AG08395 (cell line): ENCODE measurements around the gene GBX1.

Experiments
- DNase-seq: peaks from one replicate; pipeline ENCODE4 v3.0.0; 2012; ENCODE audit warnings: mixed read lengths, low spot score

GBX1 gene

DNA sequence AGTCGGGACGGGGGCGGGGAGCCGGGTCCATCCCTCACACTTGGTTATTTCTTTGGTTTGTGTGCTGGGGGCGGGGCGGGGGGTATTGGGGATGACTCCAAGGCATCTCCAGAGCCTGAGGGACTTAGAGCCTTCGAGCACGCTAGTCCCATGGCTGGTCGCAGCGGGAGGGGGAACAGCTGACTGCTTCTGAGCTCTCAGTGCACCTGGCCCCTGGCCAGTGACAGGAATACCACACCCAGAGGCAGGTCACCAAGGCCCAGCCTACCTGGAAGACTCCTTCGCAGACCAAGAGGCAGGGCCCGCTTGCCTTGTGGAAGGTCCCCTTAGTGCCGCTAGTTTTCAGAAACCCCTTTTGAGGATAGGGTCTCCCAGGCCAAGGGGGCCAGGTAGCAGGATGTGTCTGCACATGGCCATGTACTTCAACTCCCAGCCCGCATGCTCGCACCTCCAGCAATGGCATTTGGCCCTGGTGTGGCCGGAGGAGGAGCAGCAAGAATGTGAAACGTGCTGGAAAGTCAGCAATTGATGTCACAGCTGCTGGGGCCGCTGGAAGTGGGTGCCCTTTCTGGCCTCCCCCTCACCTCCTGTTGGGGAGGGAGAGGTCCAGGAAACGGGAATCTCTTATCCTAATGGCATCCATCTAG, 40.9 kb downstream of the GBX1 start:
- no peak for DNase-seq

DNA sequence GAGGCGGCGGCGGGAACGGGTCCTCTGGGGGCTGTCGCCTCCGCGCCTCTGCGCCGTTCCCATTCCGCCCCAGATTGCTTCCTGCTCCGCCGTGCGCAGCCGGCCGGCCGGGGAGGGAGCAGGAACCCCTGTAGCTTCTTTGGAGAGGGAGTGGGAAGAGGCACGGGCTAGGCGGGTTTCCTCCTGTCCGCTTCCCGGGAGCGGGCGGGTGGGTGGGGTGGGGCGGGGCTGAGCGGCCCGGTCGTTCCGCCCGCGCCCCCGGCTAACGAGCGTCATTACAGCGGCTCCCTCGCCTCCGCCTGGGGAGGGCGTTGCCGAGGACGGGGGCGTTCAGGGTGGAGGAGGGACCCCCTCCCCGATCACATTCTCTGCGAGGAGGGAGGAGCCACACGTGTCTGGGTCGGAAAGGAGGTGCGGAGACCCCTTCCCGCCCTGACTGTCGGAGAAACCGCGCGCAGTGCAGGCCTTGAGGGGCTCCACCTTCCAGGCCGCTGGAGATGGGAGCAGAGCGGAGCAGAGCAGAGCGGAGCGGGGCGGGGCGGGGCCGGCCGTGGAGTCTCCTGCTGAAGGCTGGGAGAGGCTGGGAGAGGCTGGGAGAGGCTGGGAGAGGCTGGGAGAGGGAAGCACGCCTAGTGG, 41.5 kb downstream of the GBX1 start:
- DNase-seq, result peak; percentile 40

DNA sequence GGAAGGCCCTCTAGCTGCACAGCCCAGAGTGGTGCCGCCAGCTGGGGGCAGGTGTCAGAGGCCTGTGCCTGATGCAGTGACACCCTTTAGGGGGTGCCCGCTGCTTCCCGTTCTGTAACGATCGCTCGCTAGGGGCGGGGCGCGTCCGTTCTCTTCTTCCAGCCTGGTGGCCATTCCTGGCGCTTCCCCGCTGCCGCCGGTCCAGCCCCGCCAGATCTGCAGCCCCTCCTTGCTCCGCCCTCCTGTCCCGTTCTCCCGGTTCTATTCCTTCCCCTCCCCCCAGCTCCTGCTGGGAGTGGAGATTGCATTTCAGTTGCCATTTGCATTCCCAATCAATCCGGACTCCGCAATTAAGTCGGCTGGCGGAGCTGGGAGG, 42.0 kb downstream of the GBX1 start:
- DNase-seq, result peak; percentile 34

DNA sequence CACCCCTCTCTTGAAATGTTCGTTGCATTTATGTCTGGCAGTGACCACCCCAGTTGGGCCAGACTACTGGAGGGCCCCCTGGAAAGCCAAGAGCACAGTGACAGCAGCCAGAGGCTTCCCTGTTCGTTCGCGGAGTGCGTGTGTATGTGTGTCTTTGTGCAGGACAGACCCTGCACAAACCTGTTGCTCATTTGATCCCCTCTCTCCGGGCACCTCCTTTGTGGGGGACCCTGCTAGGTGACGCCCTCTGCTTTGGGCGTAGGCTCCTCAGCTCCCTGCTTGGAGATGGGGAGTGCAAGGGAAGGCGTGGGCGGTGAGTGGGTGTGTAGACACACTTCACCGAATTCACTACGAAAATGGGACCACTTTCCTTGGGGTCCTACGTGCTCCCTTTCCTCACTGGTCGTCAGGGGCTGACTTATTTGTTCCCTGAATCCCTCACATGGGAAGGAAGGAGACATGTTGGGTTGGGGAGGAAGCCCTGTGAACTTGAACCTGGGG, 42.5 kb downstream of the GBX1 start:
- no peak for DNase-seq

DNA sequence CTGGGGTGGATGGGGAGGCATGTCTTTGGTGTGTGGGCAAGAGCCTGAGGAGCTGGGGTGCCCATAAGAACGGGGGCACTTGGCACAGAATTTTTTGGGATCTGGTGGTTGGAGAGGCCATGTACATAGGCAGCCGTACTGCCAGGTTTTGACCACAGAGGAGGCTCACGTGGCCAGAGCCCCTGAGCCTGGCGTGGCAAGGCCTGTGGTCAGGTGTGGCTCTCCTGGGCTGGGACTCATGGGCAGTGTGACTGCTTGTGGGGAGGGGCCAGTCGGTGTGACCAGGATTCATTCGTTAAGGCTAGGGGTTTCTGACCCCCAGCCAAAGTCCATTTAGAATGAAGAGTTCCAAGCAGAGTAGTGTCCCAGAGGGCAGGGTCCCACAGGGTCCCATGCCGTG, 43.0 kb downstream of the GBX1 start:
- DNase-seq, result no peak

DNA sequence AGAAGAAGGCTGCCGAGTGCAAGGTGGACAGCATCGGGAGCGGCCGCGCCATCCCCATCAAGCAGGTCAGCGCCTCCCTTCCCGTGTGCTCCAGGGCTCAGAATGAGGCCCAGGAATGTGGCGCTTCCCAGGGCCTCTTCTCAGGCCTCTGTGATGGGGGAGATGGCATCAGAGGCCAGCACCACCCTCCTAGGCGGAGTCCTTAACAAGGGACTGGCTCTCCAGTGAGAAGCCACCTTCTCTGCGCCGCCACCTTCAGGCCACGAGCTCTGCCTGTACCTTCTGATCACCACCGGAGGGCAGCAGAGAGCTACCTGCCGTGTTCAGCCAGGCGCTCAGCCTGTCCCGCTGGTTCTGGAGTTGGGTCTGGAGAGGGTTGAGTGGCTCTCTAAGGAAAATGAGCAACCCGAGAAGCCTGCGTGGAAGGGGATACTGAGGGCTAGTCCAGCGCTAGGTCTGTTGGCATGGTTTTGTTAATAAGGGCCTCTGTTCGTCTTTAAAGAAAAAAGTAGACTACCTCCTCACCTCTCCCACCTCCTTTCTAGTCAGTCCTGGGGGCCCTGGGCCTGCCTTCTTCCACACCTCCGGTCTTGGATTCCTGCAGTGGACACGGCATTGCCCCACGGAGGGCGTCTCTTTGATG, 43.6 kb downstream of the GBX1 start:
- DNase-seq, result peak; percentile 95

DNA sequence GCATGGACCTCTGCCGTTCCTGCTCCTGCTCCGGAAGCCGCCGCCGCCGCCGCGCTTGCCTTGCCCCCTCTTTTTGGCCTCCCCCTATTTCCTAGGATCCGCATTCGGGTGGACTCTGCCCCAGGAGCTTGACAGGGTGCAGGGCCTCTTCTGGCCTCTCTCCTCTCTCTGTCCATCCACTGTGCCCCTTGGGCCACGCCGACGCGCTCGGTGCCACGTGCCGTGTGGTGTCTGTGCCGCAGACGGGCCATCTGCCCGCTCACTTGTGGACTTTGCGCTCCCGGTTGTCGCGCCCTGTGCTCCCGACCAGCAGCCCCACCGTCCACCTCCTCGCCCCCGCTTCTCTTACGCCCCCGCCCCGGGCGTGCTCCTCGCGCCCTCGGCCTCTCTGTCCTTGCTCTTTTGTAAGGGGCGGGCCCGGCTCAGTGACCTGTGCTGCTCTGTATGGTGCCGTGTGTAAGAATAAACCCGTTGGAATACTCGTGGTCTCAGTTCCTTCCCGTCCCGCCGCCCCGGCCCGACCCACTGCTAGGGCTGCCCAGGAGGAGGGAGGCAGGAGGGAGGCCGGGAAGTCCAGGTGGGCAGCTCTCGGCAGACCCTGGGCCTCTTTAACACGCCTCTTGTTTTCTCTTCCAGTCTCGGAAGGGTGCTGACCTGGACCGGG, 44.2 kb downstream of the GBX1 start:
- no peak for DNase-seq

DNA sequence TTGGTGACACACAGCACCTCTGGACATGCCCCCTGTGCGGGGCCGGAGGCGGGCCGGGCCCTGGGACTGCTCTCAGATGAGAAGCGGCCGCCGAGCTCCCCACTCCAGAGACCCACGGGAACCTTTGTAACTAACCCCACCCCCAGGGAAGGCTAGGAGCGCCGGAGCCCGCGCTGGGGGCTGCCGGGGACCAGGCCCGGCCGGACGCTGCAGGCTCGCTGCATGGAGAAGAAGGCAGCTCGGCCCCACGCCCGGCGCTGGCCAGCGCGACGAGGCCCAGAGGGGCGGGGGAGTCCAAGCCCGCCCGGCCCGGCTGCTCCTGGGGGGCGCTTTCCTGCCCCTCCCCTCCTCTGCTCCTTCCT, 44.7 kb downstream of the GBX1 start:
- DNase-seq, result no peak

DNA sequence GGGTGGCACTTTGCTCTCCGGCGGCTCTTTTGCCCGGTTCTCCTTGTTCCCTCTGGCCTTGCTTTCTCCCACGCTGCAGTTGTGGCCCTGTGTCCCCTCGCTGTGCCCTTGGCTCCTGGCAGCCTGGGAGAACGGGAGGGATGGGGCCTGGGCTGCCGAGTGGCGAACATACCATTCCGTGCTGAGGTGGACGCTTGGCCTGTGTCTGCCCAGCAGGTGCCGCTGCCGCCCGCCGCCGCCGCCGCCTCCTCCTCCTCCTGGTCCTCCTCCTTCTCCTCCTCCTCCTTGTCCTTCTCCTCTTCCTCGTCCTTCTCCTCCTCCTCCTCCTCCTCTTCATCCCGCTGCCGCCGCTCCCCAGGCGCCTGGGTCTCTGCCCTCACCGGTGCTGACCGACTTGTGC, 45.2 kb downstream of the GBX1 start:
- DNase-seq, result no peak

DNA sequence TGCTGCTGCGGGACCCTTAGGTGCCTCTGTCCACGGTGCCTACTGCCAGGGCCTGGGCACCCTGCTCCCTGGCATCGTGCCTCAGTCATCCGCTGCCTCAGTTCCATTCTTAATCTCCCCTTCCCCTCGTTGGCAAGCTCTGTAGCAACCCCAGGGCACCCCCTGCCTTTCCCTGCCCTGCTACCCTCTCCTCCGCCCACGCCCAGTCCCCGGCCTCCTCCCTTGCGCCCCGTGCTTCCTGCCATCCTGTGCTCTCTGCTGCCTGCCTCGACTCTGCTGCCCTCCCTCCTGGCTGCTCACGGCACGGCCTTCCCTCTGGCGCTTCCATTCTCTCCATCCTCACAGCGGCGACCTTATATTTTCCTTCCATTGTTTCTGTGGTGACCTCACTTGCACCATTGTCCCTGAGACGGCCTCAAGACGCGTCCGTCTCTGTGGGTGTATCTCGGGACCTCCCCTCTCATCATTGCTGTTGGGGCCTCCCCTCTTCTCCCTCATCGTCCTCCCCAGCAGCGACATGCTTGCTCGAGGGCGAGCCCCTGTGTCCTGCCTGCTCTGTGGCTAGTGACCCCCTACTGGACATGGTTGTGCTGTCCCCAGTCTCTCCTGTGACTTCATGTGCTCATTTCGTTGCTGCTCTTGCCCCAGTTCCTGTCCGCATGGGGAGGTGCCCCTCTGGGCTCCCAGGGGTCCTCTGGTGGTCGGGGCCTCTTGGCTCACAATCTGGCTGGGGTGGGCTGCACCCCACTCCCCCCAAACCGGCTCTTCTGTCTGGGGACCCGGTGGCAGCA, 45.9 kb downstream of the GBX1 start:
- no peak for DNase-seq

DNA sequence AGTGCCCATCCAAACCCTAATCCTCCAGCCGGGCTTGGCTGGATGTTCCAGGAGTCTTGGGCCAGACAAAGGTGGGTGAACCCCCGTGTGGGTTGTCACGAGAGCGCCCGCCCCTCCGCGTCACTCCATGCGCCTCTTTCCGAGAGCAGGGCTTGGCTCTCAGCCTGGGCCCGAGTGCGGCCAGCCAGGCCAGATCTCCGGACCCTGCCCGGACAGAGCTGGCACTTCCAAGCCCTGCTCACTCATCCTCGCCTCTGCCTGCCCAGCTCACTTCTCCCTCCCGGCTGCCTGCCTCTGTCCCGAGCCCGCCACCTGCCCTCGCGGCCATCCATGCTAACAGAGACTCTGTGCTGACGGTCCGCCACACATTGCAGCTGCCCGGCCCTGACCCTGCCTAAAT, 46.6 kb downstream of the GBX1 start:
- DNase-seq, result no peak

DNA sequence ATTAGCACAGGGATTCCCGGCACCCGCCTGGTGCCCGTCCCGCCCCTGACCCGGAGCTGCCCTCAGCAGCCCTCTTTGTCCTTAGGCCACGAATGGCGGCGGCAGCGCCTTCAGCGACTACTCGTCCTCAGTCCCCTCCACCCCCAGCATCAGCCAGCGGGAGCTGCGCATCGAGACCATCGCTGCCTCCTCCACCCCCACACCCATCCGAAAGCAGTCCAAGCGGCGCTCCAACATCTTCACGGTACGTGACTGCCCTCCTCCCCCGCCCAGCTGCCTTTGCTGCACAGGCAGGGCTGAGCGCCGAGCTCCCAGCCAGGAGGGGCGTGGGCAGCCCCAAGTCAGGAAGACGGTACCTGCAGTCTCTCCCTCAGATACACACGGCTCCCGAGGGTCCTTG, 47.6 kb downstream of the GBX1 start:
- no peak for DNase-seq

DNA sequence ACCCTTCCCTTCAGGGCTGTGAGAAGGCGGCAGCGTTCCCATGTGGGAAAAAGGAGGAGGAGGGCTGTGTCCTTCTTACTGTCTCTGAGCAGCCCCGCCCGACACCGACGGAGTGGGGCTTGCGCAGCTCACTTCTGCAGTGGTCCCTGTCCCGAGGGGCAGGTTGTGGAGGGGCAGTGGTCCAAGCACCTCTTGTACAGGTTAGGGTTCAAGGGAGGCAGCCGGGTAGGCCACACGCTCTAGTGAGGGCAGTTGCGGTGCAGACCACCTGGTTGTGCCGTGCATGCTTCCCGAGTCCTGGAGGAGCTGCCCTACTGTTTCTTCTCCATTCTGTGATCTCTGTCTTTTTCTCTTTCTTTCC, 48.5 kb downstream of the GBX1 start:
- DNase-seq, result no peak

DNA sequence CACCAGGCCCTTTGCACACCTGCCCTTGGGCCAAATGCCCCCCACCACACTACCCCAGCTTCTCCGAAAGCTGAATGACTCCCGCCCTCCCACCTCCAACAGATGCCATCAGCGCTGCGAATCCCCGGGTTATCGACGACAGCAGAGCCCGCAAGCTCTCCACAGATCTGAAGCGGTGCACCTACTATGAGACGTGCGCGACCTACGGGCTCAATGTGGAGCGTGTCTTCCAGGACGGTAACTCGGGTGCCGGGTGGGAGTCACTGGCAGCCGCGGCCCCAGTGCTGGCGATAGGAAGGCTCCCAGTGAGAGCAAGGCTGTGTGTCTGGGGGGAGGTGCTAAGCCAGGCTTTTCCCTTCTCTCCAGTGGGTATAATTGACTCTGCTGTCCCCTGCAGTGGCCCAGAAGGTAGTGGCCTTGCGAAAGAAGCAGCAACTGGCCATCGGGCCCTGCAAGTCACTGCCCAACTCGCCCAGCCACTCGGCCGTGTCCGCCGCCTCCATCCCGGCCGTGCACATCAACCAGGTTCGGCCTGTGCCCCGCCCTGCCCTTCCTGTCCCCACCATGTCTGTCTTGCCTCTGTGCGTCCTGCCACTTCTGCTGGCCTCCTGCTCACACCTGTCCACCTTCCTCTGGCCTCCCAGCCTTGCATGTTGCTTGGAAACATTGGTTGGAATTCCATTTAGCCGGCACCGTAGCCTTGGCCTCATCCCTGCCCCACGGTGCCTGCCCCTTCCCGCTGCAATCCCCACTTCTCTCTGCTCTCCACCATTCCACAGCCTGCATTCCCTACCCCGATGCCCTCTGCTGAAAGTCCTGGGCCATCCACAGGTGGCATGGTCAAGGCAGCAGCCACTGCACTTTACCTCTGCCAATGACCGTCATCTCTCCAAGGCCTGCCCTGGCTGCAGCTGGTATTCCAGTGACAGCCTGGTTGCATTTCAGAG, 49.1 kb downstream of the GBX1 start:
- DNase-seq, result no peak

DNA sequence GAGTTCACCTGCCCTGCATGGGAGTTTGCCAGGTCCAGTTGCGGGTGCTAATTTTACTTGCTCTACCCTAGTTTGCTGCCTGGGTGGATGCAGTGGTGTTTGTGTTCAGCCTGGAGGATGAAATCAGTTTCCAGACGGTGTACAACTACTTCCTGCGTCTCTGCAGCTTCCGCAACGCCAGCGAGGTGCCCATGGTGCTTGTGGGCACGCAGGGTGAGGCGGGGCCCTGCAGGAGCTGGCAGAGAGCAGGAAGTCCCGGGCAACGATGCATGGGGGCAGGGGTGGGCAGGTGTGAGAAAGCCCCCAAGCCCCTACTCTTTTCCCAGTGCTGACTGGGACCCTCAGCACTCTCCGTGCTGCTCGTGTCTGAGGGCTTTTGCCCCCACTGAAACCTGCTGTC, 49.9 kb downstream of the GBX1 start:
- DNase-seq, result no peak

DNA sequence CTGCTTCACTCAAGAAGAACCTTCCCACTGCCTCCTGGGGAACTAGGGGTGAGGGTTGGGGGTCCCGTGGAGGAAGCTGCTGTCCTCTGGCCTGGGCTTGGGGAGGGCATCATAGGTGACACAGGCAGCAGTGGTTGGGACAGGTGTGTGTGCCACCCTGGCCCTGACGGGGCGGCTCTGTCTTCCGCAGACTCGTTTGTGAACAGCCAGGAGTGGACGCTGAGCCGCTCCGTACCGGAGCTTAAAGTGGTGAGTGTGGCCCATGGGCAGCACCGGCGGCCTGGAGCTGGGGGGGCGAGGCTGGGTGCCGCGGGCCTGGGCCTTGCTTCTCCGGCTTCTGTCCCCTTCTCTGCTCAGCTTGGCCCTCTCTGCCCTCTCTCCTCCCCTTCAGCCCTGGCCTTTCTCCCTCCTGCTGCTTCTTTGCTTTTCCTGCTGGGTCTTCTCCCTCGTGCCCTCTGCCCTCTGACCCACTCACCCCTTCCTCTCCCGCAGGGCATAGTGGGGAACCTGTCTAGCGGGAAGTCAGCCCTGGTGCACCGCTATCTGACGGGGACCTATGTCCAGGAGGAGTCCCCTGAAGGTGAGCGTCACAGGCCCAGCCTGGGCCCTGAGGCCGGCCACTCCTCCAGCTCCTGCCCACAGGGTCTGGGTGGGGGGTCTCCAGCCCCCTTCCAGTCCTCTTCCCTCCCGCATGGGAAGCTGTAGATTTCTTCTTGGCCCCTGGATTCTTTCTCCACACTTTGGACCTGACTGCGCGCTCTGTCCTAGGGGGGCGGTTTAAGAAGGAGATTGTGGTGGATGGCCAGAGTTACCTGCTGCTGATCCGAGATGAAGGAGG, 50.7 kb downstream of the GBX1 start:
- no peak for DNase-seq

DNA sequence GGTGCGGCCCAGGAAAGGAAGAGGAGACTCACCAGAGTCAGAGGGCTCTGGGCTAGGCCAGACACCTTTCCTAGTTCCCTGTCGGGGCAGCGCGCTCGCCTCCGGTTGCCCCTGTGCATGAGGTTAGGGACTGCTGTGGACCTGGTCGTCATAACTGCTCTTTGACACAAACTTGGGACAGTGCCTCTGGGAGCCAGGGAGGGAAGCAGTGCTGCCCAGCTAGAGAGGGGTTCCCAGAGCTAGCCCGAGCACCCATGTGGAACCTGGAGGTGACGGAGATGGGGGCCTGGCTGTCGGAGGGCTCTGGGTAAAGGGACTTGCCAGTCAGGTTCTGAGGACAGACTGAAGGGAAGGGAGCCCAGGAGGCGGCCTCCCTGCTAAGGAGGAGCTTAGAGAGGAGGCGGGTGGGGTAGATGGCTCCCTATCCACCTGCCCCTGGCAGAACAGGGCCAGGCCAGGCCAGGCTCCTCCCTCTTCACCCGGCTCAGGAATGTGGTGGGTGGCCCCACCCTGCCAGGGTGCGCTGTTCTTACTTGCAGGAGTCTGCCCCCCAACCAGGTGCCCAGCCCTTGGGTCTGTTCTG, 51.6 kb downstream of the GBX1 start:
- no peak for DNase-seq

DNA sequence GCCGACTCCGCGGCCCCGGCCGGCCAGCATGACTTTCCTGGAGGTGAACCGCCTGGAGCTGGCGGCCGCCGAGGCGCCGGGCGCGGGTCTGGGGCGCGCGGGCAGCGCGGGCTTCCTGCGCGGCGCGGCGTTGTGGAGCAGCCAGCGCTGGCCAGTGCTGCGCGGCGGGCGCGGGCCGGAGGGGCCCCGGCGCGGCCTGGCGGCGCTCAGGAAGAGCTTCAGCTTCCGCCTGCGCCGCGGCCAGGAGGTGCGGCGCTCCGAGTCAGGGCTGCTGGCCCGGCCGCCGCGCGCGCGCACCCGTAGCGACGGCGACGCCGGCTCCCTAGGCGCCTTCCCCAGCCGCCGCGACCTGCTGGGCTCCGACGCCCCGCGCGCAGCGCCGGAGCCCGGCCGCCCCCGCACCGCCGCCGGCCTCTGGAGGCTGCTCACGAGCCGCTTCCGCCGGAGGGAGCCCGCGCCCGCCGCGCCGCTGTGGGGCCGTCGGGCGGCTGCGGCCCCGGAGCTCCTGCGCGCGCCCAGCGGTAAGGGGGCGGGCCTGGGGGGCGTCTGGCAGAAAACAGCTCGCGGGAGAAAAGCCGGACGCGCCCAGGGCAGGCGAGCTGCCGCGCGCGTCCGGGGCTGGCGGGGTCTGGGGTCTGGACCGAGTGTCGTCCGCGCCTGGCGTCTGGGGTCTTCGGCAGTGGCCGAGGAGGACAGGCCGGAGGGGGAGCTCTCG, 52.2 kb downstream of the GBX1 start:
- peak; percentile 32 for DNase-seq
